HG03521 (cell line): ENCODE results near the gene EFNA5.
"Not testable (repeated sequence)": the region's sequence is repeated elsewhere in the genome, so short reads cannot be mapped to it uniquely, and the experiment has no call there.

Experiments used
- ATAC-seq: cut with Tn5 transposase; IDR thresholded peaks from one replicate; pipeline ENCODE4 v1.9.1; 2021; ENCODE audit warnings: mild to moderate bottlenecking, moderate library complexity; ENCODE audit not compliant: unreplicated experiment

Gene EFNA5

GRCh38 chr5:107500347-107500746 is 170.4 kb downstream of the EFNA5 start:
- ATAC-seq = no peak

DNA sequence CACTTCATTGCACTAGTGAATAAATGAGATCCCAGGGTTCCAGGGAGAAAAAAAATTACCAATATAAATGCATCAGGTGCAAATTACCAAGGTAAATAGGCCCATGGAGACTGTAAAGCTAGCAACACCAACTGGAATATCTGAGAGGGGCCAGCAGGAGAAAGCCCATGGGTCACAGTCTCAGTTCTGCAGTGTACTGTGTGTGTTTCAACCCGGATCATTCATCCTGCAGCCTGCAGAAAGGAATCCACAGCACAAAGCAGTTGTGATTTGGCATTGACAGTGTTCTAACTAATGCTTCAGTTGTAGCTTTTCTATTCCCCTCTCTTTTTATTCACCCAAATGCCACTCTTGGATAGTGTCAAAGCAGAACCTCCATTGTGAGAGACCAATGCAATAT is 171.0 kb downstream of the EFNA5 start:
- ATAC-seq = no peak

DNA sequence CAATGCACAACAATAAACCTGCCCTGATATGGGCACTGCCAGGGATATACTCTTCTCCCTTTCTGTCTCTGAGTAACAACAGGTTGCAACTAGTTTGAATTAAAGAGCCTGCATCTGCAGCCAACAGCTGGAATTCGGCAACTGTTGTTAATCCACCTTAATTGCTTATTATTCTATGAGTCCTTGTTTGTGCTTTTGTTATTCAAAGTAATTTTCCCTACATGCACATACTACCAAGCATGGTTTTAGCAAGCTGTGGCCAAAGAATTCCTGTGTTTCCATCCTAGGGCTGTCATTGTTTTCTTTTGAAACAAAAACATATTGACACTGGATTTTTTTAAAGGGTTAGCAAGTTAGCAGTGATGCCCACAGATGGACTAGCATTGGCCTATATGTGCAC is 171.5 kb downstream of the EFNA5 start:
- ATAC-seq = no peak

DNA sequence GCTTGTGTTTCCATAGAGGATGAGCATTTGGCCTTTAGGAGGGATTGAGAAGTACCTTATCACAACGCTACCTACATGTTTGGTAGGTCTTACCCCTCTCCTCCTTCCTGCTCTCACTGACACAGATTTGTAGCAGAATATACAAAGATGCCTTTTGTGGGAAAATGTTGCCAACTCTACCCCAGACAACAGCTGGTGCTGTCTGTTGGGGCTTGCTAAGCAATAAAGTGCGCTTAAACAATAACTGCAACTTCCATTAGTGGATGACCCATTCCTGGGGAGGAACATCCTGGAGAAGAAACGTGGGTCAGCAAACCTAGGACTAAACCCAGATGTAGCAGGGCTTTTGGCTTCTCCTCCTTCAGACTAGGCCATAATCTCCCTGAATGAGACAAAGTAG is 174.3 kb downstream of the EFNA5 start:
- ATAC-seq = no peak

GRCh38 chr5:107494129-107494528 is 176.6 kb downstream of the EFNA5 start:
- ATAC-seq = not testable (repeated sequence)

DNA sequence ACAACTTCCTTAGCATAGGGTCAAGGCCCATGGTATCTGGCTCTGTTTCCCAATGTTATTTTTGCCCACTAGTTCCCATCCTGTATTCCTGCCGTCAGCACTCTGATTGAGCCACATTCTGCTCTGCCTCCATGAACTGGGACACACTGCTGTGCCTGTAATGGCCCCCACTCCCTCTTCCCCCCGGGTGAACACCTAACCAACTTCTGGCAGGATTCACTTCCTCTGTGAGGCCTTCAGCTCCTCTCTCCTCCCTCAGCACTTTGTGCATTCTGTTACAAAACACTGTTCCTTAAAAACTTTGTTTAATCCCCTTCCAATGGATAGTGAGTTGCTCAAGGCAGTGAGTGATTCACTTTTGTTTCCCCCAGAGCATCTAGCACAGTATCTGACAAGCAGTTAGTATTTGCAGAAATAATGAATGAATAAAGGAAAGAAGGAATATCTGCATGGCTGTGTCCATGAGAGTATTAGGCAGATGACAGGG is 183.6 kb downstream of the EFNA5 start:
- no peak for ATAC-seq

DNA sequence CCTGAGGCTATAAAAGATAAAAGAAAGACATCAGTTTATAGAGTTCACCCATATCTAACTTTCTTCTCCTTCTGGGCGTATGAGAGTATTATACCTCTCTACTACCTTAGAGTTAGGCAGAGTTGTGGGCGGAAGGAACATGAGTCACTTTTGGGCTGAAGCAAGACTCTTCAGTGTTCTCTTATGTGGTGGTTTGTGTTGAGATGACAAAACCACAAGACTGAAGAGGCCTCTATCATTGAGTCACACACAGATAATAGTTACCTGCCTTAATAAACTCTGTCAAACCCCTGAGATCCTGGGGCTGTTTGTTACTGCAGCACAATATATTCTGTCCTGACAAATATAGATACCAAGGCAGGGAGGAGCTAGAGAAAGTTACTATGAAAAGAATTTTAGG is 184.2 kb downstream of the EFNA5 start:
- peak; percentile 72 for ATAC-seq

- peak; percentile 53 for ATAC-seq
These were observed 185.6 kb downstream of the EFNA5 start for GRCh38 chr5:107485184-107485583.

DNA sequence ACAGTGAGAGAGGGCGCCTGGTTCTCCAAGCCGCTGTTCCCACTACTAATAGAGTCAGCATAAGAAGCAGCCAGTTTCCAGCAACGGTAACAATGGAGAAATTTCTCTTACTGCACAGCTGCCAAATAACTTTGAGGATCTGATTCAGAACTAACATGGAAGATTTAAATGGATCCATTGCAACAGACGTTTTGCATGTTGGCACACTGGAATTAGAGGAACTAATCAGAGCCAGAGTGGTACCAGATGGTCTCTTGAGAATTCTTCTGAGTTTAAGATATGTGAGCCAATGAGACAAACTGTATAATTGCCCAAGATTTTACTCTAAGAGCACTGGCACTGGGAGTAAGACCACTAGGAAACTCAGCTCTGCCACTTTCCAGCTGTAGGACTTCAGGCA is 186.5 kb downstream of the EFNA5 start:
- no peak for ATAC-seq

GRCh38 chr5:107483231-107484024 is 187.3 kb downstream of the EFNA5 start:
- ATAC-seq = no peak

DNA sequence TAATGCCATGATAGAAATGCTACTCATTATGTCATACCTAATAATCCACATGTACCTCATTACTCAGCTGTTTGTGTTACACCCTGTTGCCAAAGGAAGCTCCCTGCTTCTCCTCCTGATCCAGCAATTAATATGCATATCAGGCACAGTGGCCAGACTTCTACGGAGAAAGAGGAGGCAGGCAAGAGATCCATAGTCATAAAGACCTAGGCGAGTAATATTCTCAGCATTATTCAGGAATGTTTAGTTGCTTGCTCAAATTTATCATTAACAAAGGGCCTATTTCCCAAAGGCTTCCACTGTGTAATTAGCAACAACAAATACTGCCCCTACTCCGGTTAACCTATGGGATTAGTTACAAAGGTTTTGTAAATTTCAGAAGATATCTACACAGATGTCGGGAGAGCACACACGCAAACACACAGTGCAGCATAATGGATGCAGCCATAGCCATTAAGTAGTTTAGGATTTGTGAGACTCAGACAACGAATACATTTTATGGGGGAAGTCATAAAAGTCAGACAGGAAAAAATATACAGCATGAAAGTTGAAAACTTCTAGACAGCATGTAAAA is 192.6 kb downstream of the EFNA5 start:
- no peak for ATAC-seq

DNA sequence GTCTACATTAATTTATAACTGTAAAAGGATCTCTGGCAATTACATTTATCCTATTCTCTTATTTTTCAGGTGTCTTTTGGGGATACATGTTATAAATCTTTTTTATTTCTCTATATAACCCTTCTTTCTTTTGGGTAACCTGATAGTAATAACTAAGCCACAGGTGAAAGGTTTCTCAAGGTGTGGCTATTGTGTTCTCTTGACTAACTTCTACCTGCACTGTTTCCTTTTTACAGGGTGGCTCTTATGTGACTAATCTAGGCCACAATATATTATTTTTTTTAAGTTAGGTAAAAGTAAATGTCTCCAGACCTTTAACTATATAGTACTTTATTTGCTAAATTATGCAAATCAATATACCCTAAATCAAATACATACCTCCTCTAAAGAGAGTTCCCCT is 193.2 kb downstream of the EFNA5 start:
- ATAC-seq = no peak

GRCh38 chr5:107476783-107477182 is 194.0 kb downstream of the EFNA5 start:
- ATAC-seq = peak; percentile 93

GRCh38 chr5:107474716-107475489 is 195.8 kb downstream of the EFNA5 start:
- peak; percentile 34 for ATAC-seq

GRCh38 chr5:107474361-107474715 is 196.4 kb downstream of the EFNA5 start:
- no peak for ATAC-seq

- no peak for ATAC-seq
These were observed 198.1 kb downstream of the EFNA5 start for GRCh38 chr5:107472620-107473064.

GRCh38 chr5:107470295-107470582 is 200.5 kb downstream of the EFNA5 start:
- ATAC-seq = no peak

- ATAC-seq = no peak
These were observed 201.0 kb downstream of the EFNA5 start for GRCh38 chr5:107469485-107470294.

DNA sequence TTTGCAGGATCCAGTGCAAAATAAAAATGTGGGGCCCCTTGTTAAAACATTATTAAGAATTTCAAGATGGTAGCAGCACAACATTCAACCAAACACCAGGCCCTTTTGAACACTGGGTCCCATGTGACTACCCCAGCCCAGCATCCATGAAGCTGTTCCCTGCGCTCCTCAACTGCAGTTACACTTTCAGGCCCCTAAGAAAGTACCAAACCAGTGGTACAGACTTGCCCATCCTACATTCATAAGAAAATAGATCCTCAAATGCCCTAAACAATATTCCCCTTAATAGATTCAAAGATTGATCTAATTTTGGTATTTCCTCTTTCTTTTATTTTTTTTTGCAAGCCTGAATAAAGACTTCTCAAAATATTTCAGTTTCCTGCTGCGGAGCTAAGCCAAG is 201.7 kb downstream of the EFNA5 start:
- no peak for ATAC-seq

DNA sequence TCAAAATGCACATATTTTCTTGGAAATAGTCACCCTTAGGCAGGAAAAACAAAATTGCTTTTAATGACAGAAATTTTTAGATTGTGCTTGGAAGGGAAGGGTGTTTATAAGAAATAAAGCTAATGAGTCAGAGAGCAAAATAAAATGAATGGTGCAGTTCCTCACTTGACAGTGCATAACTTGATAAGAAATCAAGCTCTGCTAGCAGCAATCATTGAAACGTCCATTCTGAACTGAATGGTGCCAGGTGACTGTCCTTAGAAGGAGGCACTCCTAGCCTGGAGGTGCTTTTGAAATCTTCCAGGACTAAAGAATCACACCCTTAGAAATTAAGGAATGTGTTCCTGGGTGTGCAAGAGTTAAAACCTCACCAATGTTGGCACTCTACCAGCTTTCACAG is 202.5 kb downstream of the EFNA5 start:
- ATAC-seq = no peak
